Cardiac septum (tissue), 1 donor: Measurements from ENCODE around the gene APBA2. TPM values are rescaled to one million over a fixed set of nuclear protein-coding genes. Genes with fewer than 3 reads are reported as not detected.
"Not testable (repeated sequence)": the region's sequence is repeated elsewhere in the genome, so short reads cannot be mapped to it uniquely, and the experiment has no call there.

Source experiments
- DNase-seq: peaks from one replicate; pipeline ENCODE4 v3.0.0-alpha.2; 2020; ENCODE audit warnings: low spot score
- intact Hi-C: fragments of 100-400 bp; cut with DNase I; formaldehyde crosslinking; loops from one replicate; pipeline ENCODE4 v1.14.0; 2022
- total RNA-seq: library from RNA; stranded (reverse); fragmentation: NEBNext Ultra II Directional; extraction: Animal tissue kit (Norgen Biotek cat#: 25700); gene quantifications from one replicate; pipeline ENCODE4 v1.2.1, GENCODE V29; 2021
- donor health status: DM: no; HTN: no; CAD: no.

The APBA2 gene
- total RNA-seq, 1 donor from 2014 or later, result 0.57 TPM

DNA sequence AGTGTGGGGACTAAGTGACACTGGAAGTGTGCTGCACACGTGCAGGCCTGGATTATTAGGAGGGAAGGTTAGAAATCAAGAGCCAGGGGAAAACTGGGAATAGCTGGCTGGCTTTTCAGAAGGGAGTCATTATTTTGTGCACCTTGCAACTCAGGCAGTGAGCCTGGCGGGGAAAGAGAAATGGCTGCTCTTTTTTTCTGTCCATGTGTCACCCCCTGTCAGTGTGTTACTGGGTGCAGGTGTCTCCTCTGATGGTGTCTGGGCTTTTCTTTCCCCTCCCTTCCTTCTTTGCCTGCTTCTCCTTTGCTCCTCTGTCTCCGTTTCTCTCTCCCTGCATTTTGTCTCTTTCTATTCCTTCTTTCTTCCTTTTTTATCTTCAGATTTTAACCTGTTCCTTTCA, 130.7 kb downstream of the APBA2 start:
- DNase-seq, result no peak
- intact Hi-C loops, result no loop called here

DNA sequence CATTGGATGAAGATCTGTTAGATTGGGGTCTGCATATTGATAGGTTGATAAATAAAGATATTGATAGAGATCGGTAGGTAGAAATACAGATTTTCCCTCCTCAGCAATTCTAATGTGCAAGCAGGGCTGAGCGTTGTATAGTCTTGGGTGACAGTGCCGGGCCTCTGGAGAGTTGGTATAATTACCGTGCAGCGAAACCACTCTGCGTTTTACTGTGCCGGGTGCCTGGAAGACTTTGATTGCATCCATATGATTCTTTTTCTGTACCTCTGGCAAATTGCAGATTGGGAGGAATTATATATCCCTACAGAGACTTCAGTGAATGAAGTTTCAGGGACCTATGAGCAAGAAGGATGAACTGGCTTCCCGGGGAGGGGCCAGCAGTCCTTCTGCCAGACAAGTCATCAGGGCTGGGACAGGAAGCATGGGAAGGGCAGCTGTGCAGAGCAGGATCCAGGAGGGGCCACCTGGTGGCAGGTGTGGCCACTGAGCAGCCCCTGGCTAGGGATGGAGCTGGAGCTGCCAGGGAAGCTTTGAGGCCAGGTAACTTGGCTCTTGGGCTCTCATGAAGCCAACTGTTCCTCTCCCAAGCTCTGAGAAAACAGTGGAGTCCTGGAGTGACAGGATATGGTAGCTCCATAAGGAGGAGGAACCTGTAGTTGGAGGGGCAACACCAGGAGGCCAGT, 132.5 kb downstream of the APBA2 start:
- intact Hi-C loops, result no loop called here
- no peak for DNase-seq

DNA sequence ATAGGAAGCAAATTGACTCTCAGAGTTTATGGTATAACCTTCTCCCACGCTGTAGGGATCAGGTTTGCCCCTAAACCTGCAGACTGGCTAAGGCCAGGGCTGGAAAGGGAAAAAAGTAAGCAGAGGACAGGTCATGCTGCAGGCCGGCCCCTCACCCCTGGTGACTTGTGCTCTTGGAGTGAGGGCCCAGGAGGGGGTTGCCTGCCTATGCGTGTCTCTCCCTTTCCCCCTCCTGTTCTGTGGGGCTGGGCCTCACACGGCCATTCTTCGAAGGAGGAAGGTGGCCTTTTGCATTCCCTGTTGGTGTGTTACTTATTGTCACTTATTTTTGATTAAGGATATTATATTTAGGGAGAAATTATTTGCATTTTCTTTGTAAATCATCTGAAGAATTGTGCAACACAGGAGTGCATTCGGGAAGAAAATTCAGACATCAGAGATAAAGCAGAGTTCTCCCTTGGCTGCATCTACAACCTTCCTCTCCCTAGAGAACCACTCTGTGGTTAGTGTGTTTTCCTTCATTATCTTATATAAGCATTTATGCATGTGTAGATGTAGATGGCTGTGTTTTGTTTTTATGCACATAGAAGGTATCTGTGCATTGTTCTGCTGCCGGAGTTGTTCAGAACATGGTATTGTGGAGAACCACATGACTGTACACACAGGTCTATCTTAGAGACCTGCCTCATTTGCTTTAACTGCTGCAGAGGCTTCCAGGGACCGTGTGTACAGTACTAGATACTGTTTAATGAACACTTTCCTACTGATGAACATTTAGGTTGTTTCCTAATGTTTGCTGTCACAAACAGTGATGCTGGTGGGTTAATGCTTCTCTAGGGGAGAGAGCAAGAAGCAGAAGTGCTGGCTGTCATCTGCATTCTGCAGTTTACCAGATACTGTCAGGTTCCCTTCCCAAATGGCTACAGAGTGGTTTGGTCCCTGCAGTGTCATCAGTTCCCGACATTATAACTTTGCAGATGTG, 133.5 kb downstream of the APBA2 start:
- DNase-seq, result no peak
- intact Hi-C loops, result no loop called here

DNA sequence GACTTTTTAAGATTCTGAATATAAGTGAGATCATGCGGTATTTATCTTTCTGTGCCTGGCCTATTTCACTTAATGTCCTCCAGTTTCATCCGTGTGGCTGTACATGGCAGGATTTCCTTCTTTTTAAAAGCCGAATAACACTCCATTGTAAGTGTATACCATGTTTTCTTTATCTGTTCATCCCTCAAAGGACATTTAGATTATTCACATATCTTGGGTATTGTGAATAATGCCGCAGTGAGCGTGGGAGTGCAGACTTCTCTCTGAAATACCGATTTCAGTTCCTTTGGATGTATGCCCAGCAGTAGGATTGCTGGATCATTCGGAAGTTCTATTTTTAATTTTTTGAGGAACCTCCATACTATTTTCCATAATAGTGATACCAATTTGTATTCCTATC, 136.1 kb downstream of the APBA2 start:
- intact Hi-C loops, result no loop called here
- no peak for DNase-seq

DNA sequence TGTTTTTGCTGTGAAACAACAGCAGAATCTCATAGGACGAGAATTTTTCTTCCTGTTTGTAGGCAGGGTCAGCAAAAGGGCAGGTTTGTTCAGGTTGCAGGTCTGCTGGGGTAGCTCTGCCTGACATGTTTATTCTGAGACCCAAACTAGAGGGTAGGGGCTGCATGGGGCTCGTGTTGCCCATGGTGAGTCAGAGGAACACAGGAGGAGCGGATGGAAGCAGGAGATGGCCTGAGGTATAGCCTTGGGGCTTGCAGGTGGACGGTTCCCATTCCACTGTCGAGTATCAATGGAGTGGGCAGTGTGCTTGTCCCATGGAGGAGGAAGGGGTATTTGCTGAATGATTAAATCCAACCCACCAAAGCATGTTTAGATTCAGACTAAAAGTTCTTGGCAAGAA, 138.9 kb downstream of the APBA2 start:
- DNase-seq, result no peak
- intact Hi-C loops, result no loop called here

DNA sequence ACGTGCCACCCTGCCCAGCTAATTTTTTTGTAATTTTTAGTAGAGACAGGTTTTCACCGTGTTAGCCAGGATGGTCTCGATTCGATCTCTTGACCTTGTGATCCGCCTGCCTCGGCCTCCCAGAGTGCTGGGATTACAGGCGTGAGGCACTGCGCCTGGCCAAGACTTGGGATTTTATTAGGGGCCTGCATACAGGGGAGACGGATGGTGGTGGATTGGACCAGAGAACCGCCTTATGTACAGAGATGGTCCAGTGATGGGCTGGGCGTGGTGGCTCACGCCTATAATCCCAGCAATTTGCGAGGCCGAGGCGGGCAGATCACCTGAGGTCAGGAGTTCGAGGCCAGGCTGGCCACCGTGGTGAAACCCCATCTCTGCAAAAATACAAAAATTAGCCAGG, 139.6 kb downstream of the APBA2 start:
- intact Hi-C loops, result not testable (repeated sequence)

DNA sequence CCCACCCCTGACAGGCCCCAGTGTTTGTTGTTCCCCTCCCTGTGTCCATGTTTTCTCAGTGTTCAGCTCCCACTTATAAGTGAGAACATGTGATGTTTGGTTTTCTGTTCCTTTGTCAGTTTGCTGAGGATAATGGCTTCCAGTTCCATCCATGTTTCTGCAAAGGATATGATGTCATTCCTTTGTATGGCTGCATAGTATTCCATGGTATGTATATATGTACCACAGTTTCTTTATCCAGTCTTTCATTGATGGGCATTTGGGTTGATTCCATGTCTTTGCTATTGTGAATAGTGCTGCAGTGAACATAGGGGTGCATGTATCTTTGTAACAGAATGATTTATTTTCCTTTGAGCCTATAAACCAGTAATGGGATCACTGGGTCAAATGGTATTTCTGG, 142.4 kb downstream of the APBA2 start:
- intact Hi-C loops, DNase-seq: not testable (repeated sequence)

More for the DNA sequence above, 139.6 kb downstream of the APBA2 start:
- not testable (repeated sequence) for DNase-seq

DNA sequence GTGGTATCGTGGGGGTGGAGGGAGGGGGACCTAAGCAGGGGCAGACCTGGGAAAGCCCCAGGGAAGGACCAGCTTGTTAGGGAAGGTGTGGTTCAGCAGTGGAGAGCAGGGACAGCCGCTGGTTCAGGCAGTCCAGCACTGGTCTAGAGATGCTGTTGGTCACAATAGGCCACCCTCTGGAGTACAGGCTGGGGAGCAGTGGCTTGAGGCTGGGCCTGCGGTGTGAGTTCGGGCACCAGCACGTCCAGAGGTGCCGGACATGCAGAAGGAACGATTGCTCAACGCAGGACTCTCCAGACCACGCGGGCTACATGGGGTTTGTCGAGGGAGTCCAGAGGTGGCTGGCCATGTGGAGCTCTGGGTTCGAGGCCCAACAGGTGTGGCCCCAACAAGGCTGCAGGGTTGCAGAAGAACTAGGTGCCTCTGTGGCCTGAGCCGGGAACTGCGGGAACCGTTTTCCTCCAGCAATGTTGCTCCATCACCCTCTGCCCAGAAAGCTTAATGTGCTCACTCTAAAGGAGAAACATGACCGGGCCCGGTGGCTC, 143.9 kb downstream of the APBA2 start:
- intact Hi-C loops, result no loop called here
- DNase-seq, result no peak

DNA sequence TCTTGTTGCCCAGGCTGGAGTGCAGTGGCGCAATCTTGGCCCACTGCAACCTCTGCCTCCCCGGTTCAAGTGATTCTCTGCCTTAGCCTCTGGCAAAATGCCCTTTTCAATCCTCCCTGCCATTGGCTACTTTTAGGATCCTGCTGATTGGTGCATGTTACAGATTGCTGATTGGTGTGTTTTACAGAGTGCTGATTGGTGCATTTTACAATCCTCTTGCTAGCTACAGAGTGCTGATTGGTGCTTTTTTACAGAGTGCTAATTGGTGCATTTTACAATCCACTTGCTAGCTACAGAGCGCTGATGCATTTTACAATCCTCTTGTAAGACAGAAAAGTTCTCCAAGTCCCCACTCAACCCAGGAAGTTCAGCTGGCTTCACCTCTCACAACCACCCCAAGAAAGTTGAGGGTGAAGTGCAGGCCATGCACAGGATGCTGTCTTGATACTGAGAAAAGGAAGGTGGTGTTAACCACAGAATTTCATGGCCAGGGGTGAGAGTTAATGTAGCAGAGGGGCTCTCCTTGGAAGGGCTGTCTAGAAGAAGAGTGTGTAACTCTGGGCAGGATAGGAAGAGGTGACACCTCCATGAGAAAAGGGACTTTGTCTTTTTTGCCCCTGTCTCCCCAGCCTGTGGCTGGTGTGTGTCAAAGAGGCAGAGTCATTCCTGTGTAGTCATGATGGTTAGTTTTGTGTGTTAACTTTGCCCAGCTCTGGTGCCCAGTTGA, 145.9 kb downstream of the APBA2 start:
- intact Hi-C loops, result no loop called here
- no peak for DNase-seq

DNA sequence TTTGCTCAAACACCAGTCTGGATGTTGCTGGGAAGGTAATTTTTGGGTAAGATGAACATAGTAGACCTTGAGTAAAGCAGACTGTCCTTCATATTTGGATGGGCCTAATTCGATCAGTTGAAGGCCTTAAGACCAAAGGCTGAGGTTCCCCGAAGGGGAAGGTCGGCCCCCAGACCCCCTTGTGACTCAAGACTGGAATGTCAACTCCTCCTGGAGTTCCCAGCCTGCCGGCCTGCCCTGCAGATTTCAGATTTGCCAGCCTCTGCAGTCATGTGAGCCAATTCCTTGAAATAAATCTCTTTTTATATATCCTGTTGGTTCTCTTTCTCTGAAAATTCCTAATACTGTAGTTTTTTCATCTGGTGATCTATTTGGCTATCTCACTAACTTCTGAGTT, 146.5 kb downstream of the APBA2 start:
- DNase-seq, result no peak
- intact Hi-C loops, result no loop called here

DNA sequence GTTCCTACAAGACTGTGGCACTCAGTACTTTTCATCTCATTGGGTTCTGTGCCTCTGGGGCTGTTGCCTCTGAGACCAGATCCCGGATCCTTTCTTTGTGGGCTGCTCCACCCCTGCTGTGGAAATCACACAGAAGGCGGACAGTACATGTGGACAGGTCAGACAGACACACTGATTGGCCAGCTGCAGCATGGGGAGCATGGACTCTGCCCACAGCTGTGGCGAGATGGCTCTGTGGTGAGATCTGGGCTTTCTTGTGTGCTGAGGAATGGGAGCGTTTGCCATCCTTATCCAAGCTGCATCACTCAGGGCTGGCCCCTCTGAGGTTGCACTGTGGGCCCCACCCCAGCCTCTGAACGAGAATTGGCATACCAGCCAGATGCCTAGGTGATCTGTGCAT, 147.0 kb downstream of the APBA2 start:
- intact Hi-C loops, result no loop called here
- DNase-seq, result no peak

DNA sequence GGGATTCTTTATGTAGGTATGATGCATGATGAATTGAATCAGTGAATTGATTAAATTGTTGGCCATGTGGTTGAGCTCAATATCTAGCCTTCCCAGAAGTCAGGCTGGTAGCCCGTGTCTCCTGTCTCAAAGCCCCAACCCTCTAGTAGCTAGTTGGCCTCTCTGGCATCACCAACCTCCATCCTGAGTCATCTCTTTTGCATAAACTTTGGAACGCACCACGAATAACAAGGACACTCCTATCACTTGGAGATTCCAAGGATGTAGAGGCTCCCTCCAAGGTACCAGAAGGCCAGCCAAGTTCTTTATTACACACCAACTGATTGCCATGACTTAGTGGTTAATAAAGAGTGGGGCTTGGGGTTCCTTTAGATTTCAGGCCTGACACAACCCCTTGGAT, 148.4 kb downstream of the APBA2 start:
- intact Hi-C loops, result no loop called here
- no peak for DNase-seq

DNA sequence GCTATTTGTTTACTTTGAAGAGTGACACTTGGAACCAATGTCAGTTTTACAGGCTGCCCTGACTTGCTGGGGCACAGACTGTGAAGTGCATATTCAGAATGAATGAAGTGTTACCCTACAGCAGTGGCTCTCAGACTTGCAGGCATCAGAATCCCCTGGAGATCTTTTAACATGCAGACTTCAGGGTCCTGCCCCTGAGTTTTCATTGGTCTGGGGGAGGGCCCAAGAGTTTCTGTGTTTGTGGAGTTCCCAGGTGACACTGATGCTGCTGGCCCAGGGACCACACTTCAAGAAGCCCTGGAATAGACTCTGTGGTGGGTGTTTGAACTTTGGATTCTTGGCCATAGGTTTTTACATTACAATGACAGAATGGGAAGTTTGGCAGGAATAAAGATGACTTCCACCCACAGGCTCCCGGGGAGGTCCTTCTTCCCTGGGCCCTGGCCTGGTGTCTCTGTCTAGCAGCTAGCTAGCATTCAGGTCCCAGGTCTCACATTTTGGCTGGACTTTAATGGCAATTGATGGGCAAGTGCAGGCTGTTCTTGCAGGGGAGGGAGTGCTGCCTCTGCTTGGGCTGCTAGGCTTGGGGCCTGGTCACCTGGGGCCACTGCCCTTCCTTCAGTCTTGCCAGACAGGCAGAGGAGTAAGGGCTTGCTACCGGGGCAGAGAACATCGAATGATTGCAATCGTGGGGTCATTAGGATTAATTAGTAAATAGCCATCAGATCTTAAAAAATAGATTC, 149.0 kb downstream of the APBA2 start:
- intact Hi-C loops, result no loop called here

DNA sequence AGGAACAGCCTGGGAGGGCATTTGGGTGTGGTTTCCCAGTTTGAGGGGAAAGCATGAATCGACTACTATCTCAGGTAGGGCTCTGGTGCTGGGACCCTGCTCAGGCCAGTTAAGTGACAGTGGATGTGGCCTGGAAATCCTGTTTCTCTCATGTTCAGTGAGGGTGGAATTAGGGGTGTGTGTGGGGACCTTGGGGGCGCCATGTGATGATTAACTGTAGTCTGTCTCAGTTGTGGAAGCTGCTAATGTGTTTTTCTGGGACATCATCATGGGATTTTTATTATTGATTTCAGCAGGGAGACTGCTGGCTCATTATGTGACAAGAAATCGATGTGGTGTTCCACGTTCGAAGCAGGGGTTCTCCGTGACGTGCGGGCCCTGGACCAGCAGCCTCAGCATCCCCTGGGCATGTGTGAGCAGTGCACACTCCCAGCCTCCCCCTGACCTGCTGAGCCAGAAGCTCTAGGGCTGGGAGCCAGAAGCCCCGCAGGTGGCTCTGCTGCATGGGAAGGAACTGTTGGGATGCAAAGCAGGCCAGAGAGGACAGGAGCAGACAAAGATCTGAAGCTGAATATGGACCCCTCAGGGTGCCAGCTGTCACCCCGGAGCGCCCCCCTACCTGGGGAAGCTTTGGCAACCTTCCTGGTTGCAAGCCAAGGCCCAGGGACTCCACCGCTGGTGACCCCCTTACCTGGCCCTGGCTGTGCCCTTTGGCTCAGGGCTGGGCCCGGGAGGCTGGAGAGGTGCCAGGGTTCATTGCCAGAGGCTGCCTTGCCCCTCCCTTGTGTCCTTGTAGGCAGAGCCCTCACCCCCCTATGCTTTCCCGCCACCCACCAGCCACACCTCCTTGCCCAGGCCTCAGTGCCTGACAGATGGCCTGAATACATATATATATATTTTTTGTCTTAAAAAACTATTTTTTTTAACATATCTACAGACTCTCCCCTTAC, 149.8 kb downstream of the APBA2 start:
- no peak for DNase-seq
- intact Hi-C loops, result no loop called here

More for the DNA sequence above, 149.0 kb downstream of the APBA2 start:
- no peak for DNase-seq

DNA sequence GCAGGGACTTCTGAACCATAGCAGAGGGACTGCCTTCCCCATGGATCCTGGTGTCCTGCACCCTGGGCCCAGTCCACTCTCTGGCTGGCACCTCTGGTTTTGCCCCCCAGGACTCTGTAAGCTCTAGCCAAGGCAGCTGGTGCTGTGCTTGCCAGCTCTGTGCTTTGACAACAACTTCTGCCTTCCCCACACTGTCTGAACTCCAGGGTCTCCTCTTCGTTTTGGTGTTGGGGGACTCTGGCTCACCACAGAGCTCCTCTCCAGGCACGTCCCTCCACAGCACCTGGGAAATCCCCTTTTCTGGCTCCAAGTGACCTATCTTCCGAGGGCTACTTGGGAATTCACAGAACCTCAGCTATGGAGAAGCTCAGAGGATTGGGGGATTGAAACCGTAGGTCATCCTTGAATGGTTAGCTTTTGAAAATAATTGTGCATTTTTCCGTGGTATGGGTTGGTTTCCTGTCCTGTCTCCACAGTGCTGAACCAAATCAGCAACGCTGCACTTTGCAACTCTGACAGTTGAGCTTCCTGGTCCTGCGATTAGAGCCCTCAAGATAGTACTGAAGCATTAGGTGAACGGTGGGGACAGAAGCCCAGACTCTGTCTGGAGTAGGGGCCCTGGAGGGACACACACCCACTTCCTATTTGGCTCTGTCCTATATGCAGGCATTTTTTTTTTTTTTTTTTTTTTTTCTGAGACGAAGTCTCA, 152.4 kb downstream of the APBA2 start:
- intact Hi-C loops, result no loop called here

DNA sequence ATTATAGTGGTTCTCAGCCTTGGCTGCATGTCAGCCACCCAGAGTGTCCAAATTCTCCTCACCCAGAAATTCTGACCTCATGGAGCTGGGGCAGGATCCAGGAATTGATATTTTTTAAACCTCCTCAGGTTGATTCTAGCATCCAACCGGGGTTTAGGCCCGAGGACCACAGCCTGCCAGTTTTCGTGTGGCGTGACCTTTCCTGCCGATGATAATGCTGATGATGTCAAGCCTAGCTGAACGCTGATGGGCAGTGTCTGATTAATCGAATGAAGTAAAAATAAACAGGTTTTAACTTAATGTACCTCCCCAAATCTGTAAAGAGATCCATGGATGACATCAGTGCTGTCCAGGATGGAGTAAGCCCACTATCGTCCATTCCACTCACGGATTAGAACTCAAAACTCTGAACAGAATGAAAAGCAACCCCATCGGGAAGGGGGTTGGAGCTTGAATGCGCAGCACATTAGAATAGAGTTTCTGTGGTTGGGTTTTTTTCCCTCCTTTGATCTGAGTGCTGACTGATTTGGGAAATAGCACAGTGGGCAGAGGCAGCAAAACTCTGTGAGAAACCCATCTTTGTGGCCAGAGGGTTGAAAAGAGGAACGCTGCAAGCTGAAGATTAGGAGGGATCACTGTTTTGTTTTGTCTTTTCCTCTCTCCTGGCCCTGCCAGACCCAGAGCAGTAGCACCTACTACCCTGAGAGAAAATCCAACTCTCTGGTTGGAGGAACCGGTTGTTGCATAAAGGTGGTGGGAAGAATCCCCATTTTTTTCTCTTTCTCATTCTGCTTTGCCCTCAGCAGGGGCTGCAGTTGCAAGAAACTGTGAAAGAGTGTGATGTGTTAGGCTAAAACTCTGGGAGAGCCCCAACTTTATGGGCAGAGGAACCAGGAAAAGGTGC, 153.9 kb downstream of the APBA2 start:
- intact Hi-C loops, result no loop called here
- DNase-seq, result no peak

More for the DNA sequence above, 152.4 kb downstream of the APBA2 start:
- no peak for DNase-seq

DNA sequence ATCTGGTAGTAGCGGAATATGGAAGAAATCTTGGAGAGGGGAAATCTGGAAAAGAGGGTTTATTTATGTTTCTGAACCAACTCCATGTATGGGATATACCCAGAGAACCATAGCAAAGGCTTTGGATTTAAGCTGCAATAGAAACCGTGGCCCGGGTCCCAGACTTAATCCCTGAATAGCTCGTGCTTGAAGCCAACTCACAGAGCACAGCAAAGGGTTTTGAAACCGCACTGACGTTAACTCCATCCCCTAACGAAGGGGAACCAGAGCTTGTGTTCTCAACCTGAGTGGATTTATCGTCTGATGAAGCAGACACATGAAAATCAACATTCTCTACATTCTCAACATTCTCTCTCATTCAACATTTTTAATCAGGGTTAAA, 154.6 kb downstream of the APBA2 start:
- intact Hi-C loops, result no loop called here
- DNase-seq, result no peak
